ENCODE results near the gene LGALS14. TPM values are rescaled to one million over a fixed set of nuclear protein-coding genes. Genes with fewer than 3 reads are reported as not detected.

LGALS14 gene
- total RNA-seq, 1 experiment from 2014 or later, result not detected

- no peaks in the 10 kb centered on the region for H4K20me1 ChIP-seq (ENCODE audit: low read length)
- no peak overlapping the region for H3K4me2 ChIP-seq (ENCODE audit: low read length)
- peaks cover 27% of the 10 kb centered on the region for H3K27me3 ChIP-seq (ENCODE audit: low read length)
- intact Hi-C loops (cut with micrococcal nuclease), result no loop called here
- H2AFZ ChIP-seq (ENCODE audit: low read length), result no peak overlapping the region
- DNase-seq (no peak), ATAC-seq (no peak)
- no peaks in the 10 kb centered on the region for H3K4me1 ChIP-seq (ENCODE audit: insufficient read depth, low read length)
- no peaks in the 10 kb centered on the region for H3K36me3 ChIP-seq (ENCODE audit: low read depth, low read length)
- CTCF ChIA-PET, result no interaction called here
- no TSS peak for BruUV-seq (replicated peaks)
- H3K79me2 ChIP-seq (ENCODE audit: low read length), result no peaks in the 10 kb centered on the region
- no peak overlapping the region for H3K9ac ChIP-seq (ENCODE audit: low read length)
- H3K9me2 ChIP-seq (replicated peaks; ENCODE audit: low read length), result no peaks in the 10 kb centered on the region
- H3F3A ChIP-seq (ENCODE audit: low read length, unreplicated experiment), result no peaks in the 10 kb centered on the region
- POLR2A ChIA-PET (ENCODE audit: unreplicated experiment), result no interaction called here
- H3K27ac ChIP-seq (ENCODE audit: low read length), result no peak overlapping the region
- no peak overlapping the region for H3K4me3 ChIP-seq (ENCODE audit: low read length)
- TF ChIP-seq EZH2 (IDR thresholded peaks at IDR 0.05; ENCODE audit: low read length, unreplicated experiment), result no peak
- no peak for TF ChIP-seq EZH2phosphoT487 (IDR thresholded peaks at IDR 0.05; ENCODE audit: borderline replicate concordance, low read length)
- TF ChIP-seq CTCF (conservative IDR thresholded peaks at IDR 0.05; ENCODE audit: low read depth, low read length), result no peak
- H3K9me3 ChIP-seq (ENCODE audit: low read length), result no peaks in the 10 kb centered on the region
Observed at GRCh38 chr19:39727070-39727800, 23.0 kb downstream of the LGALS14 start.

GRCh38 chr19:39728040-39728439 lies 23.8 kb downstream of the LGALS14 start:
- no peak for TF ChIP-seq EZH2 (IDR thresholded peaks at IDR 0.05; ENCODE audit: low read length, unreplicated experiment)
- TF ChIP-seq CTCF (conservative IDR thresholded peaks at IDR 0.05; ENCODE audit: low read depth, low read length), result no peak
- TF ChIP-seq EZH2phosphoT487 (IDR thresholded peaks at IDR 0.05; ENCODE audit: borderline replicate concordance, low read length), result no peak
- Histone ChIP-seq H3K4me2 (ENCODE audit: low read length) (no peak overlapping the region), H3K36me3 (ENCODE audit: low read depth, low read length) (no peaks in the 10 kb centered on the region), H3K79me2 (ENCODE audit: low read length) (no peaks in the 10 kb centered on the region), H3F3A (ENCODE audit: low read length, unreplicated experiment) (no peaks in the 10 kb centered on the region), H3K9me2 (replicated peaks; ENCODE audit: low read length) (no peaks in the 10 kb centered on the region), H2AFZ (ENCODE audit: low read length) (no peak overlapping the region), H3K9ac (ENCODE audit: low read length) (no peak overlapping the region), H3K4me1 (ENCODE audit: insufficient read depth, low read length) (no peaks in the 10 kb centered on the region), H3K9me3 (ENCODE audit: low read length) (no peaks in the 10 kb centered on the region), H3K27me3 (ENCODE audit: low read length) (peaks cover 27% of the 10 kb centered on the region), H3K27ac (ENCODE audit: low read length) (no peak overlapping the region), H4K20me1 (ENCODE audit: low read length) (no peaks in the 10 kb centered on the region), H3K4me3 (ENCODE audit: low read length) (no peak overlapping the region)
- intact Hi-C loops (cut with micrococcal nuclease), result no loop called here
- POLR2A ChIA-PET (ENCODE audit: unreplicated experiment), result no interaction called here
- BruUV-seq (replicated peaks), result no TSS peak
- CTCF ChIA-PET, result no interaction called here
- DNase-seq (no peak), ATAC-seq (no peak)

GRCh38 chr19:39729594-39729993 lies 25.3 kb downstream of the LGALS14 start:
- TF ChIP-seq EZH2phosphoT487 (IDR thresholded peaks at IDR 0.05; ENCODE audit: borderline replicate concordance, low read length), result no peak
- no peak for TF ChIP-seq CTCF (conservative IDR thresholded peaks at IDR 0.05; ENCODE audit: low read depth, low read length)
- TF ChIP-seq EZH2 (IDR thresholded peaks at IDR 0.05; ENCODE audit: low read length, unreplicated experiment), result no peak
- H3K4me2 ChIP-seq (ENCODE audit: low read length), result no peak overlapping the region
- CTCF ChIA-PET, result no interaction called here
- no peaks in the 10 kb centered on the region for H3K36me3 ChIP-seq (ENCODE audit: low read depth, low read length)
- DNase-seq (no peak), ATAC-seq (no peak)
- no peak overlapping the region for H3K27ac ChIP-seq (ENCODE audit: low read length)
- BruUV-seq (replicated peaks), result no TSS peak
- POLR2A ChIA-PET (ENCODE audit: unreplicated experiment), result no interaction called here
- no peaks in the 10 kb centered on the region for H3K9me2 ChIP-seq (replicated peaks; ENCODE audit: low read length)
- no peaks in the 10 kb centered on the region for H3K4me1 ChIP-seq (ENCODE audit: insufficient read depth, low read length)
- H3K9me3 ChIP-seq (ENCODE audit: low read length), result no peaks in the 10 kb centered on the region
- H4K20me1 ChIP-seq (ENCODE audit: low read length), result no peaks in the 10 kb centered on the region
- H3K4me3 ChIP-seq (ENCODE audit: low read length), result no peak overlapping the region
- H3K9ac ChIP-seq (ENCODE audit: low read length), result no peak overlapping the region
- H3K27me3 ChIP-seq (ENCODE audit: low read length), result peaks cover 27% of the 10 kb centered on the region
- H3F3A ChIP-seq (ENCODE audit: low read length, unreplicated experiment), result no peaks in the 10 kb centered on the region
- no peaks in the 10 kb centered on the region for H3K79me2 ChIP-seq (ENCODE audit: low read length)
- no peak overlapping the region for H2AFZ ChIP-seq (ENCODE audit: low read length)
- intact Hi-C loops (cut with micrococcal nuclease), result no loop called here

All from PC-3 (cell line).